Osteoblast (primary cell): Measurements from ENCODE around the gene ARHGAP1. TPM values are rescaled to one million over a fixed set of nuclear protein-coding genes. Genes with fewer than 3 reads are reported as not detected.
A peak's percentile ranks its signal among the peaks of the same experiment; 100 is the strongest.

ENCODE experiments used
- DNase-seq: peaks from one replicate; pipeline ENCODE4 v3.0.0; 2011; ENCODE audit warnings: low spot score, mixed read lengths; ENCODE audit not compliant: insufficient read length; ENCODE audit errors: missing footprints
- H2AFZ ChIP-seq: 2 replicates; pipeline ENCODE4 v1.6.0; 2011; ENCODE audit warnings: mild to moderate bottlenecking, low read length
- H3K27ac ChIP-seq: 2 replicates; pipeline ENCODE4 v1.5.1; 2011; ENCODE audit warnings: mild to moderate bottlenecking, low read depth, low read length, moderate library complexity
- H3K27me3 ChIP-seq: 2 replicates; pipeline ENCODE4 v1.6.0; 2012; ENCODE audit warnings: mild to moderate bottlenecking, control low read depth, inconsistent platforms, low read length, moderate library complexity; ENCODE audit not compliant: insufficient read depth
- H3K36me3 ChIP-seq: 2 replicates; pipeline ENCODE4 v1.5.1; 2011; ENCODE audit warnings: mild to moderate bottlenecking, low read length, control low read depth, moderate library complexity; ENCODE audit not compliant: insufficient read depth
- H3K4me1 ChIP-seq: 2 replicates; pipeline ENCODE4 v1.5.1; 2011; ENCODE audit warnings: mild to moderate bottlenecking, low read length, control low read depth, moderate library complexity; ENCODE audit not compliant: insufficient read depth
- H3K4me2 ChIP-seq: 2 replicates; pipeline ENCODE4 v1.6.0; 2011; ENCODE audit warnings: mild to moderate bottlenecking, low read length; ENCODE audit not compliant: insufficient read depth
- H3K4me3 ChIP-seq: fragments of 200-600 bp; sonication (generic); 3 replicates; pipeline ENCODE4 v1.5.1; 2012; ENCODE audit warnings: mild to moderate bottlenecking, low read length, inconsistent platforms; ENCODE audit not compliant: insufficient read depth
- H3K79me2 ChIP-seq: 2 replicates; pipeline ENCODE4 v1.6.0; 2012; ENCODE audit warnings: mild to moderate bottlenecking, low read length, control low read depth, inconsistent platforms; ENCODE audit not compliant: insufficient read depth
- H3K9me3 ChIP-seq: 2 replicates; pipeline ENCODE4 v1.5.1; 2011; ENCODE audit warnings: low read depth, low read length, control low read depth
- H4K20me1 ChIP-seq: 2 replicates; pipeline ENCODE4 v1.6.0; 2012; ENCODE audit warnings: mild to moderate bottlenecking, low read length, control low read depth; ENCODE audit not compliant: insufficient read depth
- total RNA-seq: library from RNA; depleted of rRNA; stranded (reverse); fragments of >200 nt; gene quantifications from 2 replicates; pipeline ENCODE4 v1.2.3, GENCODE V29; 2012
- TF ChIP-seq, protein P1 (sequence below): IDR thresholded peaks from 2 replicates; pipeline ENCODE4 v1.5.1; 2011; ENCODE audit warnings: mild to moderate bottlenecking, low read depth, low read length, moderate library complexity; ENCODE audit errors: extremely low read depth

The ARHGAP1 gene
- total RNA-seq, 1 donor: 88.3 TPM

GRCh38 chr11:46675949-46676348 is 24.5 kb downstream of the ARHGAP1 start:
- H3K79me2 ChIP-seq: no peaks in the 10 kb centered on the region
- H2AFZ ChIP-seq: no peak overlapping the region
- H3K4me2 ChIP-seq: no peak overlapping the region
- H3K4me3 ChIP-seq: no peak overlapping the region
- peaks cover 3% of the 10 kb centered on the region for H4K20me1 ChIP-seq
- H3K36me3 ChIP-seq: peaks cover 60% of the 10 kb centered on the region
- H3K27me3 ChIP-seq: no peaks in the 10 kb centered on the region
- DNase-seq: peak; percentile 88
- TF ChIP-seq, protein P1, sequence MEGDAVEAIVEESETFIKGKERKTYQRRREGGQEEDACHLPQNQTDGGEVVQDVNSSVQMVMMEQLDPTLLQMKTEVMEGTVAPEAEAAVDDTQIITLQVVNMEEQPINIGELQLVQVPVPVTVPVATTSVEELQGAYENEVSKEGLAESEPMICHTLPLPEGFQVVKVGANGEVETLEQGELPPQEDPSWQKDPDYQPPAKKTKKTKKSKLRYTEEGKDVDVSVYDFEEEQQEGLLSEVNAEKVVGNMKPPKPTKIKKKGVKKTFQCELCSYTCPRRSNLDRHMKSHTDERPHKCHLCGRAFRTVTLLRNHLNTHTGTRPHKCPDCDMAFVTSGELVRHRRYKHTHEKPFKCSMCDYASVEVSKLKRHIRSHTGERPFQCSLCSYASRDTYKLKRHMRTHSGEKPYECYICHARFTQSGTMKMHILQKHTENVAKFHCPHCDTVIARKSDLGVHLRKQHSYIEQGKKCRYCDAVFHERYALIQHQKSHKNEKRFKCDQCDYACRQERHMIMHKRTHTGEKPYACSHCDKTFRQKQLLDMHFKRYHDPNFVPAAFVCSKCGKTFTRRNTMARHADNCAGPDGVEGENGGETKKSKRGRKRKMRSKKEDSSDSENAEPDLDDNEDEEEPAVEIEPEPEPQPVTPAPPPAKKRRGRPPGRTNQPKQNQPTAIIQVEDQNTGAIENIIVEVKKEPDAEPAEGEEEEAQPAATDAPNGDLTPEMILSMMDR: no peak
- H3K4me1 ChIP-seq: peaks cover 23% of the 10 kb centered on the region
- peak overlapping the region; percentile 68 for H3K27ac ChIP-seq
- no peaks in the 10 kb centered on the region for H3K9me3 ChIP-seq

DNA sequence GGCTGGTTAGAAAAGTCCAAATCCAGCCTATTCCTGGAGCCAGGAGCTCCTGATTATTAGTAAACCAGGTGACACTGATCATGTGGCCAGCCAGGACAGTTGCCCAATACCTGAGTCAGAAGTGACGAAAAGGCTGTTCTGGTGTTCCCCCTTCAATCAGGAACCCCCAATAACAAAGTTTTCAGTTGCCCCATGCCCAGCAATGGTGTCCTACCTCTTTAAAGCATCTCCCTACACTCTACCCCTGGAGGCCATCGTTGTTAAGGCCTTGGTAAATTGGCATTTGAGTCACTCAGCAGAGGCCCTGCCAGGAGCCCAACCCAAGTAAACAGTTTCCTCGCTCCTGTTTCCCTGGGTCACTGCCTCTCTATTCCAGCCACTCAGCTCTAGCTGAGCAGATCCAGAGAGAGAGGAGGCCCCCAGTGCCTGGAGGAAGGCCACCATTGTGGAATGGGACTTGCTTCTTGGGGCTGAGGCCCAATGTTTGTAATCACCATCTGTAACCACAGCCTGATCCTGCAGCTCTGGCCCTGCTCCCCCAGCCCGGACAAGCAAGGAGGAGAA is 25.0 kb downstream of the ARHGAP1 start:
- Histone ChIP-seq H3K4me1 (peaks cover 26% of the 10 kb centered on the region), H3K36me3 (peaks cover 56% of the 10 kb centered on the region), H3K4me3 (no peak overlapping the region), H3K9me3 (no peaks in the 10 kb centered on the region), H3K4me2 (peak overlapping the region; percentile 10), H3K79me2 (no peaks in the 10 kb centered on the region), H3K27ac (peak overlapping the region; percentile 68), H2AFZ (no peak overlapping the region), H4K20me1 (peaks cover 3% of the 10 kb centered on the region), H3K27me3 (no peaks in the 10 kb centered on the region)
- DNase-seq: peak; percentile 98
- TF ChIP-seq, protein P1: peak; percentile 17

GRCh38 chr11:46674463-46675287 is 25.7 kb downstream of the ARHGAP1 start:
- TF ChIP-seq, protein P1: no peak

More at GRCh38 chr11:46674463-46675287, 25.7 kb downstream of the ARHGAP1 start:
- no peak for DNase-seq
- Histone ChIP-seq H3K27ac (peak overlapping the region; percentile 68), H4K20me1 (peaks cover 3% of the 10 kb centered on the region), H3K36me3 (peaks cover 52% of the 10 kb centered on the region), H3K4me1 (peaks cover 26% of the 10 kb centered on the region), H3K27me3 (no peaks in the 10 kb centered on the region), H3K4me3 (no peak overlapping the region), H3K4me2 (no peak overlapping the region), H3K9me3 (no peaks in the 10 kb centered on the region), H2AFZ (no peak overlapping the region), H3K79me2 (no peaks in the 10 kb centered on the region)
